Amniotic stem cell (primary cell): ENCODE measurements around the gene NINJ2.

ENCODE experiments used
- DNase-seq: peaks from one replicate; lab custom pipeline; 2025; lab: John Stamatoyannopoulos, UW

NINJ2 gene

DNA sequence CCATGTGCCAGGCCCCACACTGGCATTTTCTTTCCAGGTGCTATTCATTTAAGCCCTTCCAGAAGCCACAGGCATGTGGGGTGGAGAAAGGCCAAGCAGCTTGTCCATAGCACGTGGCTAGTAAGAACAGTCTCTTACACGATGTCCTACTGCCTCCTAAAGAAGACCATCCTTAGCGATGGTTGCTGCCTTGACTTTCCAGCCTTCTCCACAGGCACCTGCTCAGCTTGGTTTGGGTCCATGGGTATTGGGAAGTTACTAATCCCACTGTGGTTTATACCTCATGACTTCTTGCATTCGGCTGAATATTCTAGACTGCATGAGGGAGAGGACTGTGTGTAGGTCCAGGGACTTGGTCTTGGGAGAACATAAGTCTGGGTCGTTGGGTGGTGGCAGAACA is 49.2 kb downstream of the NINJ2 start:
- DNase-seq = no peak

GRCh38 chr12:612886-613285 is 50.4 kb downstream of the NINJ2 start:
- no peak for DNase-seq

- DNase-seq = no peak
Observed at GRCh38 chr12:612293-612692, 51.0 kb downstream of the NINJ2 start.

GRCh38 chr12:611721-612120 is 51.5 kb downstream of the NINJ2 start:
- DNase-seq = no peak

GRCh38 chr12:608921-609320 is 54.3 kb downstream of the NINJ2 start:
- DNase-seq = no peak

DNA sequence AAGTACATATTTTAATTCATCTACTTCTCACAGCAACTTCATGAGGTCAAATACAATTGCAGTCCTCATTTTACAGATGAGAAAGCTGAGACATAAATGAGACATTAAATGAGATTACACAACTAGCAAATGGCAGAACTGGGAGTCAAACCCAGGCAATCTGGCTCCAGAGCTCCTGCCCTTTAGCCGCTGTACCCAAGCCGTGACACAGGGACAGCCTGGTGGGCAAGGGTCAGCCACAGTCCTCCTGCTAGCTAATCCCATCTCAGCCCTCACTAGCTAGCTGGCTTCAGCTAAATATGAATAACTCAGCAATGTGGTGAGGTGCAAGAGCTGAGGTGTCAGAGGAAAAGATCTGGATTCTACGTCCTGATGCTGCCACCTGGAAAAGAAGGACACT is 54.8 kb downstream of the NINJ2 start:
- no peak for DNase-seq

DNA sequence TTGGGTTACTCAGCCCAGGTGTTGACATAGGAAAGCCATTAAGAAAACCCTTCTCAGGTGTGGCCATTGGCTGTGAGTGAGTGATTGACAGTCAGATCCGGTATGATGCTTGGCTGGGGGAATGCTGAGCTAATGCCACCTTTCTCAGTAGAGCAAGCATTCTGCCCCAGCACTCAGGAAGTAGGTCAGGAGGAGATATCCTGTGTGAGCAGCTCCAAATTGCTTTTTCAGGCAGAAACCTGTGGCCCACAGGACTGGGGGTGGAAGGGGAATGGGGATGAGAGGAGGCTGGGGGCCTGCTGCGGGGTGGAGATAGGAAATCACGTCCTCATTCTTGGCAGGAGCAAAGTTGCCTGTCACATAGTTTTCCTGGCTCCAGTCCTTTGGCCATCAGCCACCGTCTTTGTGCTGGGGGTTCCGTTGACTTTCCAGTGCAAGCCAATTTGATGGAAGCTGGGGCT is 55.7 kb downstream of the NINJ2 start:
- no peak for DNase-seq

DNA sequence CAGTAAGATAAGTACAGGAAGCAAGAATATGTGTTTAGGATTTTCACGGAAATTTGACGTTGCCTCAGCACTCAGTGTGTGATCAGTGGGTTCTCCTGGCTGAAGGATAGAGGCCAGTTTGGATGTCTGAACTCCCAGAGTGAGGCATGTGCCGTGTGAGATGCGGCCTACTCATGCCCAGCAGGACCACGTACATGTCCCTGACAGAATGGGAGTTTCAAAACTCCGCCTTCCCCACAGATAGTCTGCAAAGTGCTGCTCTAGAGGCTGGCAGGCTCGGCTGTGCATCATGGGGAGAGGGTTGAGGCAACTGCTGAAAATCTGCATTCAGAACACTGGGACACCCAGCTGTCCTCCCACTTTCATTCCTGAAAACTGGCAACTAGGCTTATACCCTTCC is 58.3 kb downstream of the NINJ2 start:
- DNase-seq = no peak

GRCh38 chr12:602700-603068 is 60.6 kb downstream of the NINJ2 start:
- DNase-seq = no peak

DNA sequence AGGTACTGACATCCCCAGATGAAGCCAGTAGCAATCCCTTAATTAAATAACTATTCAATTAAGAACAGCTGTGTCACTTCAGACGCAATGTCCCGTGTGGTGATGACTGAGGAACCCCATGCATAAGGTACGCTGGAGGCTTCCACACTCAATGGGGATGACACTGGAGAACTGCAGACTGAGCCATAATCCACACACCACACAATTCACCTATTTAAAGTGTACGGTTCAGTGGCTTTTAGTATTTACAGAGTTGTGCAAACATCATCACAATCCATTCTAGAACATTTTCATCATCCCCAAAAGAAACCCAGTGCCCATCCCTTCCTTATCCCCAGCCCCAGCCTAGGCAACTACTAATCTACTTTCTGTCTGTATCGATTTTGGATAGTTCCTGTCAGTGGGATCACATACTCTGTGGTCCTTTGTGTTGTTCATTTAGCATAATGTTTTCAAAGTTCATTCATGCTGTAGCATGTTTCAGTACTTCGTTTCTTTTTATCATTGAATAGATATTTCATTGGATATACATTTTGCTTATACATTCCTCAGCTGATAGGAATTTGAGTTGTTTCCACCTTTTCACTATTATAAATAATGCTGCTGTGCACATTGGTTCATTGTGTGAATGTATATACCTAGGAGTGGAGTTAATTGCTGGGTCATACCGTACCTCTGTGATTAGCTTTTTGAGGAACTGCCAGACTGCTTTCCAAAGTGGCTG is 61.1 kb downstream of the NINJ2 start:
- DNase-seq = no peak

GRCh38 chr12:599756-600155 is 63.5 kb downstream of the NINJ2 start:
- DNase-seq = no peak

DNA sequence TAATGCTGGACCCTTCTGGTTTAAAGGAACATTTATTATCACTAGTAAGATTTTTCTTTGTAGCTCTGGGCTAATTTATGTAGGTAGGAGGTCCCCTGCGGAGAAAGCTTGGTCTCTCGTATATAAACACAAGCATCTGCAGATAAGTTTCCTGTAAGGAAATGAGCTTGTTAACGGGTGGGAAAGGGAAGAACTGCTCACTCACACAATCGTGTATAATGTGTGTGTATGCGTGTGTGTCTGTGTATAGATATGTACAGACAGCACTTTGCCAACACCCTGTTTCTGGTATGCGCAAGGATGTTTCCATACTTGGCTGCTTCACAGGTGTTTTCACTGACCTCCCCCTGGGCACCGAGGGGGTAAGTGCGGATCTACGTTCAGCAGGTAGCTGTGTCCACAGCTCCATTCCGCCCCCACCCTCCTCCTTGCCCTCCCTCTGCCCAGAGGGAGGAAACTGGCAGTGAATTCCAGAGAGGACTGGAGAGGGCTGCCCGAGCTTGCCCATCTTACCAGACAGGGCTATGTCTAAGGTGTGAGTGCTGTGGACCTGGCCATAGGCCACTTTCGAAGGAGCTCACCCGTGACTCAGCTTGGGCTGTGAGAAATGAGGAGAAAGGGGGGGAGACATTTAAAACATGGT is 65.2 kb downstream of the NINJ2 start:
- DNase-seq = no peak

- DNase-seq = no peak
Observed at GRCh38 chr12:593396-594270, 69.6 kb downstream of the NINJ2 start.

- no peak for DNase-seq
Observed at GRCh38 chr12:592024-592505, 71.2 kb downstream of the NINJ2 start.

- DNase-seq = no peak
Observed at GRCh38 chr12:591167-592023, 71.8 kb downstream of the NINJ2 start.

DNA sequence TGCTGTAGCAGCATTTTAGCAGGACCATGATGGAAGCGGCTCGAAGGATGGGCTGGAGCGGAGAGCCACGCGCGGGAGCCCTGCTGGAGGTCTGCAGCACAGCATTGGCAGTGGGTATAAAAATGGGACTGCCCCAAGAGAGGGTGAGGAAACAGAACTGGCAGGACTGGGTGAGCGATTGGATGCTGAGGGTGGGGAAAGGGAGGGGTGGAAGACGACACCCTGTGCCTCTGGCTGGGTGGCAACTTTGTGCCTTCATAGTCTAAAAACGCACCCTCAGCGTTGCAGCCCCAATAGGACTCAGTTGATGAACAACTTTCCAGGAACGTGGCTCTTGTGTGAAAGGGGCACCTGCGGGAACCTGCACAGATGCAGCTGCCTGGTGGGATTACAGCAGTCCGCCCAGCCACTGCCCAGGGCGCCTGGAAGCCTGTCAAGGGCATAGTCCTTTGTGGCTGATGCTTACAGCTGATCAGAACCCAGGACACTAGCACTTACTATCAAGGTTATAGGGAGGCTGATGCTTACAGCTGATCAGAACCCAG is 73.0 kb downstream of the NINJ2 start:
- no peak for DNase-seq

GRCh38 chr12:588646-589045 is 74.6 kb downstream of the NINJ2 start:
- DNase-seq = no peak

GRCh38 chr12:588024-588322 is 75.3 kb downstream of the NINJ2 start:
- no peak for DNase-seq

DNA sequence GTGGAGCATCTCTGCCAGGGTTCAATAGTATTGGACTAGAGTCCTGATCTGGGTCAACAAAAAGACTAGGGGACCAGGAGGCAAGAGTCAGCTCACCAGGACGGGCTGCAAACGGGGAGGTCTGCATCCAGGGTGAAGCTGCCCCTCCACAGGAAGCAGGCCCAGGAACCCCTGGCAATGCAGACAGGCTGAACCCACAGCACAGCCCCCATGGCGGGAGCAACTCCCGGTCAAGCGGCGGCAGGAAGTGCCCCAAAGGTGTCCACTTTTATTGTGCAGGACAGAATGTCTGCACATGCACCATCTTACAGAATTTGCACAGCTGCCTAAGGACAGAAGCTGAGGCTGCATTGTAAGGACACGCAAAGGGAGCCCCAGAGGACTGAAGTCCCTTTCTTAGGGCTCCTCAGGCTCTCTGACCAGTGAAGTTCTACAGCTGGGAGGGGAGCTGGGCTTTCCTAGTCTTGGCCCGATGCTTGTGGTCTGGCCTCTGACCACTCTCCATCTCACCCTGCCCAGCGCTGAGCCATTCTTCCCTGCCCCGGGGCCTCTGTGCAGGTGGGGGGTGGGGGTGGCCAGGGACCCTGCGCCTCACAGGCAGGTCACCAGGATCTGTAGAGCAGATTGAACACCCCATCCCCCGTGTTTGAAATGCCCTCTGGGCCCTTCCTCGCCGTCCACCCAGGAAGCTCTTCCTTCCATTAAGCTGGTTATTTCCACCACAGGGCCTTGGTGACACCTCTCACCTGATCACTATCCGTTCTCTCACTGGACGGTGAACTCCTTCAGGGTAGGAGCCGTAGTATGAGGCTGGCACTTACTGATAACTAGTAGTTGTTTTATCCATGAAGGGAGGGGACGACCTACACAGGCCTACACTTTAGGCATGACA is 75.9 kb downstream of the NINJ2 start:
- no peak for DNase-seq

- DNase-seq = no peak
Observed at GRCh38 chr12:586318-587071, 76.8 kb downstream of the NINJ2 start.
